Measurements from ENCODE around the gene RAD51B. TPM values are rescaled to one million over a fixed set of nuclear protein-coding genes. Genes with fewer than 3 reads are reported as not detected.

The RAD51B gene
- total RNA-seq, 1 experiment from 2014 or later: 20.0 TPM

- TF ChIP-seq CTCF (IDR thresholded peaks at IDR 0.05 in 2 of 3, conservative IDR thresholded peaks at IDR 0.05 in 1 of 3; ENCODE audit: borderline replicate concordance in 1 of 3, insufficient read depth in 1 of 3, low read depth in 2 of 3, low read length in 2 of 3) (no peak), JUND (IDR thresholded peaks at IDR 0.05) (no peak), CBX3 (IDR thresholded peaks at IDR 0.05; ENCODE audit: low read depth) (no peak), ELF1 (IDR thresholded peaks at IDR 0.05; ENCODE audit: borderline replicate concordance, low read depth) (no peak)
These were observed 520.7 kb downstream of the RAD51B start (continued) for GRCh38 chr14:68340262-68340661.

- no peak overlapping the region for H2AFZ ChIP-seq (ENCODE audit: low read depth, low read length, poor library complexity, severe bottlenecking)
- DNase-seq (ENCODE audit: low read depth, low spot score) (no peak), ATAC-seq (no peak)
- ChIA-PET RAD21 (ENCODE audit: low non-redundant PET in 1 of 2, low total read pairs in 2 of 2, uncharacterized antibody in 2 of 2, unreplicated experiment in 2 of 2) (no interaction called here), CTCF (no interaction called here), POLR2A (no interaction called here)
- no peaks in the 10 kb centered on the region for H3K4me1 ChIP-seq (ENCODE audit: control insufficient read depth in 1 of 2, insufficient read depth in 2 of 2, low read length in 2 of 2)
- intact Hi-C loops (cut with micrococcal nuclease): no loop called here
- H3K27me3 ChIP-seq (ENCODE audit: insufficient read depth, low read length): no peaks in the 10 kb centered on the region
- no peaks in the 10 kb centered on the region for H4K20me1 ChIP-seq (ENCODE audit: insufficient read depth)
- no peak overlapping the region for H3K4me2 ChIP-seq (ENCODE audit: low read length)
- H3K9ac ChIP-seq (ENCODE audit: low read length): no peak overlapping the region
- TF ChIP-seq MAX (IDR thresholded peaks at IDR 0.05) (no peak), POLR2A (IDR thresholded peaks at IDR 0.05; ENCODE audit: borderline replicate concordance, extremely low read depth, insufficient read depth, insufficient read length) (no peak), ZBTB33 (IDR thresholded peaks at IDR 0.05; ENCODE audit: extremely low read depth, insufficient replicate concordance, low read length) (no peak)
- no peaks in the 10 kb centered on the region for H3K9me2 ChIP-seq (ENCODE audit: insufficient read depth)
- BruUV-seq (replicated peaks): no TSS peak
- H3K36me3 ChIP-seq (ENCODE audit: control insufficient read depth in 1 of 2, insufficient read depth in 2 of 2, low read length in 2 of 2): 0 out of 4 replicates have a peak, but pooled peaks cover 0 to 3% of the 10 kb centered on the region in 2 experiments
- H3K9me3 ChIP-seq (ENCODE audit: control insufficient read depth in 1 of 2, insufficient read depth in 1 of 2, low read depth in 1 of 2, low read length in 2 of 2): peaks cover 0 to 5% of the 10 kb centered on the region in 2 experiments; a peak in 1 of 4 replicates
- no peak overlapping the region for H3K4me3 ChIP-seq (replicated peaks in 1 of 2; ENCODE audit: low read depth in 1 of 2, low read length in 2 of 2)
- no peaks in the 10 kb centered on the region for H3K79me2 ChIP-seq (ENCODE audit: insufficient read depth, low read length)
- H3K27ac ChIP-seq (ENCODE audit: low read depth, low read length): no peak overlapping the region
These were observed 522.0 kb downstream of the RAD51B start for GRCh38 chr14:68341411-68342212.

Data from HCT116 (cell line).